A673 (cell line): Measurements from ENCODE around the gene EDEM1.

Source experiments
- CTCF ChIP-seq: fragments of 300-800, 200-600 bp; sonication (generic); conservative IDR thresholded peaks from 2 replicates; pipeline ENCODE4 v1.5.1; 2017; ENCODE audit warnings: low read depth, mild to moderate bottlenecking, antibody characterized with exemption, low read length, moderate library complexity, mixed read lengths
- EZH2 ChIP-seq: fragments of 200-600 bp; sonication (generic); IDR thresholded peaks from 2 replicates; pipeline ENCODE4 v1.6.1; 2017; ENCODE audit warnings: borderline replicate concordance, low read depth, mild to moderate bottlenecking, mixed read lengths, antibody characterized with exemption, low read length; ENCODE audit not compliant: poor library complexity, severe bottlenecking

GRCh38 chr3:5254281-5255048 is 67.0 kb downstream of the EDEM1 start:
- TF ChIP-seq CTCF (no peak), EZH2 (no peak)
